Kidney epithelial cell (primary cell): ENCODE data around the gene SEMA4D. TPM values are rescaled to one million over a fixed set of nuclear protein-coding genes. Genes with fewer than 3 reads are reported as not detected.

Source experiments
- DNase-seq: peaks from one replicate; pipeline ENCODE4 v3.0.0-alpha.2; 2010; ENCODE audit warnings: low read depth
- H3K27me3 ChIP-seq: 2 replicates; pipeline ENCODE4 v1.6.0; 2011; ENCODE audit warnings: low read length; ENCODE audit not compliant: control insufficient read depth, insufficient read depth
- H3K36me3 ChIP-seq: 2 replicates; pipeline ENCODE4 v1.5.1; 2011; ENCODE audit warnings: low read length; ENCODE audit not compliant: control insufficient read depth, insufficient read depth
- H3K4me3 ChIP-seq: 2 replicates; pipeline ENCODE4 v1.5.1; 2011; ENCODE audit warnings: low read depth, mild to moderate bottlenecking, control low read depth, low read length
- CTCF ChIP-seq: IDR thresholded peaks from 2 replicates; pipeline ENCODE4 v1.5.1; 2011; ENCODE audit warnings: mild to moderate bottlenecking, moderate library complexity, low read length, control low read depth, inconsistent platforms; ENCODE audit not compliant: insufficient read depth, poor library complexity, severe bottlenecking
- total RNA-seq: library from RNA; depleted of rRNA; stranded (reverse); fragments of >200 nt; gene quantifications from 2 replicates; pipeline ENCODE4 v1.2.3, GENCODE V29; 2015

SEMA4D gene
- total RNA-seq, 1 donor from 2014 or later: 30.7 TPM

- DNase-seq: no peak
- Histone ChIP-seq H3K36me3 (no peaks in the 10 kb centered on the region), H3K4me3 (no peak overlapping the region), H3K27me3 (no peaks in the 10 kb centered on the region)
- TF ChIP-seq CTCF: no peak
Measured at GRCh38 chr9:89536145-89536574, 38.2 kb upstream of the SEMA4D start.

GRCh38 chr9:89535461-89535860 lies 37.5 kb upstream of the SEMA4D start:
- DNase-seq: no peak
- no peak for TF ChIP-seq CTCF
- no peaks in the 10 kb centered on the region for H3K36me3 ChIP-seq
- H3K4me3 ChIP-seq: no peak overlapping the region
- H3K27me3 ChIP-seq: no peaks in the 10 kb centered on the region

GRCh38 chr9:89534515-89535287 lies 36.8 kb upstream of the SEMA4D start:
- Histone ChIP-seq H3K36me3 (no peaks in the 10 kb centered on the region), H3K27me3 (no peaks in the 10 kb centered on the region), H3K4me3 (no peak overlapping the region)
- DNase-seq: no peak
- TF ChIP-seq CTCF: peak; percentile 51

- no peaks in the 10 kb centered on the region for H3K27me3 ChIP-seq
- TF ChIP-seq CTCF: no peak
- no peaks in the 10 kb centered on the region for H3K36me3 ChIP-seq
Measured at GRCh38 chr9:89533411-89534095, 35.6 kb upstream of the SEMA4D start.

GRCh38 chr9:89532944-89533343 lies 35.0 kb upstream of the SEMA4D start:
- Histone ChIP-seq H3K27me3 (no peaks in the 10 kb centered on the region), H3K4me3 (no peak overlapping the region), H3K36me3 (no peaks in the 10 kb centered on the region)
- no peak for TF ChIP-seq CTCF
- no peak for DNase-seq

More at GRCh38 chr9:89533411-89534095, 35.6 kb upstream of the SEMA4D start:
- DNase-seq: no peak
- H3K4me3 ChIP-seq: no peak overlapping the region
